Subcutaneous adipose tissue (tissue), 4 donors: Measurements from ENCODE around the gene C2orf68. TPM values are rescaled to one million over a fixed set of nuclear protein-coding genes. Genes with fewer than 3 reads are reported as not detected.

Source experiments
- total RNA-seq, 4 donors: library from RNA; depleted of rRNA; stranded (reverse); fragments of >200 nt; gene quantifications; one replicate each; pipeline ENCODE4 v1.1.0, GENCODE V29; 2016
- TF ChIP-seq, protein P1 (sequence below): fragments of 450-650 bp; IDR thresholded peaks from one replicate; pipeline ENCODE4 v1.5.1; 2016; ENCODE audit warnings: low read depth, mild to moderate bottlenecking, control low read depth, antibody characterized with exemption, moderate library complexity

Gene C2orf68
- total RNA-seq, 4 donors from 2014 or later = 10.1 to 16.7 (median 15.7) TPM

DNA sequence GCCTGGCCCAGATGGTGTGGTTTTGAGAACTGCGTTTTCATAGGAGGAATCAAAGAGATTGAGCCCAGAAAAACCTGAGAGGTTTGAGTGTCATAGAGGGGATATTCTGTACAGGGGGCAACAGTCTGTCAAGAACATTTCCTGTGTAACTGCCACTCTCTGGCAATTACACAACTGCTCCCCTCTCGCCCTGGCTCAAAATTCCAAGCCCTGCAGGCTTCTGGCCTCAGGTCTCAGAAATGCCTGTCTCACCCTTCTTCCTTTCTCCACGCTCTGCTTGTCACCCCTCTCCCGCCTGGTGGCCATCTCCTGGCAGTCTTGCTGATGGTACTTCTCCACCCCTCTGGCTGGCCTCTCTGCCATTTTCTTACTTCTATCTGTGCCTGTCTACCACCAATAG lies 23.6 kb downstream of the C2orf68 start:
- TF ChIP-seq, protein P1, sequence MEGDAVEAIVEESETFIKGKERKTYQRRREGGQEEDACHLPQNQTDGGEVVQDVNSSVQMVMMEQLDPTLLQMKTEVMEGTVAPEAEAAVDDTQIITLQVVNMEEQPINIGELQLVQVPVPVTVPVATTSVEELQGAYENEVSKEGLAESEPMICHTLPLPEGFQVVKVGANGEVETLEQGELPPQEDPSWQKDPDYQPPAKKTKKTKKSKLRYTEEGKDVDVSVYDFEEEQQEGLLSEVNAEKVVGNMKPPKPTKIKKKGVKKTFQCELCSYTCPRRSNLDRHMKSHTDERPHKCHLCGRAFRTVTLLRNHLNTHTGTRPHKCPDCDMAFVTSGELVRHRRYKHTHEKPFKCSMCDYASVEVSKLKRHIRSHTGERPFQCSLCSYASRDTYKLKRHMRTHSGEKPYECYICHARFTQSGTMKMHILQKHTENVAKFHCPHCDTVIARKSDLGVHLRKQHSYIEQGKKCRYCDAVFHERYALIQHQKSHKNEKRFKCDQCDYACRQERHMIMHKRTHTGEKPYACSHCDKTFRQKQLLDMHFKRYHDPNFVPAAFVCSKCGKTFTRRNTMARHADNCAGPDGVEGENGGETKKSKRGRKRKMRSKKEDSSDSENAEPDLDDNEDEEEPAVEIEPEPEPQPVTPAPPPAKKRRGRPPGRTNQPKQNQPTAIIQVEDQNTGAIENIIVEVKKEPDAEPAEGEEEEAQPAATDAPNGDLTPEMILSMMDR = no peak

DNA sequence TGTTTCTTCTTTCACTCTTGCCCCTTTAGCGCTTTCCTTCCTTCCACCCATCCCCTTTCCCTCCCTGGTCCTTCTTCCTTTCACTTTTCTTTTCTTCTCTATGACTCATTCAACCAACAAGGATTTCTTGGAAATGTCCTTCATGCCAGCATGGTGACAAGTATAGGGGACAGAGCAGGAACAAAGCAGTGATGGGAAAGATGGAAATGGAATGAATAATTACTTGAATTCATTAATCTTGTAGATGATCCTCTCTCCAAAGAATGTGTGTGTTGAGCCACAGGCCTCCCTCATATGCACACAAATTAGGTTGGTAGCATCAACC lies 26.1 kb downstream of the C2orf68 start:
- TF ChIP-seq, protein P1 = no peak

DNA sequence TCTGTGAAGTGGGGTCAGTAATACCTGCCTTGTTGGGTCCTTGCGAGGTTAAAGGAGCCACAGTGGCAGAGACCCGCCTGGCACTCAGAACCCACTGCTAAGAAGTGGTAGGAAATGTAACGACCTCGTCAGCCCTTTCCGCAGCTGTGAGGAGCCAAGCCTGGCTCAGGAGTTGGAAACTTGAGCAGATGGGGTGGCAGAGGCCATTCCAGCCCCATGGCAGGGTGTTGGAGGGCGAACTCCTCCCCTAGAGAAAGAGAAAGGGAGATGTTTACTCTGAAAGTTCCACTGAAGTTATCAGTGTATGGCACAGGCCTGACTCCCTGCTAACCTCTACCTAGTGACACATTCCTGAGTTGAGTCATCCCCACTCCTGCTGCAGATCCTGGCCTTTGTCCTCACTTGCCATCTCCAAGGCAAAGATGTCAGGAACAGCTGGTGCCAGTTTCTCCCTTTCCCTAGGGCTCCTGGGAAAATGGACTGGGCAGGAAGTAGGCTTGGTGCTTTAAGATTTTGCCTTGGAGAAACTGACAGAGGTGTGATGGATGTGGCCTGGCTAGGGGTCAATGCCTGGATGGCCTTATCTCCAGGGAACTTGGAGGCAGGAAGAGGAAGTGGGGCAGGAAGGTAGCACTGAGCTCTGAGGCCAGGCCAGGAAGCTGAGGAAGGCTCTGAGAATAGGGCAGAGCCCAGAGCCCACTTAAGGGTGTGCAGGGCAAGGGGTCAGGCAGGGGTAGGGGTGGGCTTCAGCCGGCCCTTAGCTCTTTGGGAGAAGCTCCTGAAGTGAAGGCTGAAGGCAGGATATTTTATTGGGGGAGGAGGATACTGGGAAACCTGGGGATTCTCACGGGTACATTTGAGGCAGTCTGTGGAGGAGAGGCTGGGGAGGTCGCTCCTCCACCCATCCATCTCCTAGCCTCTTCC lies 26.7 kb downstream of the C2orf68 start:
- TF ChIP-seq, protein P1 = no peak

DNA sequence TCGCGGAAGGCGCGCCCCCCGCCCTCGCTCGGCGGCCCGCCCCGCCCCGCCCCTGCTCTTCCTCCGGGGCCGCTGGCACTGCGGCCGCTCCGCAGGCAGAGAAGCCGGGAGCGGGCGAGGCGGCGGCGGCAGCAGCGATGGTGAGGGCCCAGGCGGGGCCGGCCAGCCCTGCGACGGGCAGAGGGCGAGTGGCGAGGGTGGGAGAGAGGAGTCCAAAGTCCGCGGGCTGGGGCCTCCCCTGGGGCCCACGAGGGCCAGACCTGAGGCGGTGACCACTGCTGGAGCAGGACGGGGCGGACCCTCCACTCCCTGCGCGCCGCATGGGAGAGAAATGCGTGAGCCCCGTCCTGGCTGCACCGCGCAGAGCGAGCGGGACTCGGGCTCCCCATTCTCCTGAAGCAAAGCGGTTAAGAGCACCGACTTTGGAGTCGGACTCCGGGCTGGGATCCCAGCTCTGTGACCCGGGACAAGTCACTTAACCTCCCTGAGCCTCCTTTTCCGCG lies 27.5 kb downstream of the C2orf68 start, which contains the start of gene VAMP5:
Gene VAMP5 (plus strand): TSS at position 78 of the 503 bp plus-strand sequence. CDS start 60 bp downstream, at position 138.
- TF ChIP-seq, protein P1 = no peak

DNA sequence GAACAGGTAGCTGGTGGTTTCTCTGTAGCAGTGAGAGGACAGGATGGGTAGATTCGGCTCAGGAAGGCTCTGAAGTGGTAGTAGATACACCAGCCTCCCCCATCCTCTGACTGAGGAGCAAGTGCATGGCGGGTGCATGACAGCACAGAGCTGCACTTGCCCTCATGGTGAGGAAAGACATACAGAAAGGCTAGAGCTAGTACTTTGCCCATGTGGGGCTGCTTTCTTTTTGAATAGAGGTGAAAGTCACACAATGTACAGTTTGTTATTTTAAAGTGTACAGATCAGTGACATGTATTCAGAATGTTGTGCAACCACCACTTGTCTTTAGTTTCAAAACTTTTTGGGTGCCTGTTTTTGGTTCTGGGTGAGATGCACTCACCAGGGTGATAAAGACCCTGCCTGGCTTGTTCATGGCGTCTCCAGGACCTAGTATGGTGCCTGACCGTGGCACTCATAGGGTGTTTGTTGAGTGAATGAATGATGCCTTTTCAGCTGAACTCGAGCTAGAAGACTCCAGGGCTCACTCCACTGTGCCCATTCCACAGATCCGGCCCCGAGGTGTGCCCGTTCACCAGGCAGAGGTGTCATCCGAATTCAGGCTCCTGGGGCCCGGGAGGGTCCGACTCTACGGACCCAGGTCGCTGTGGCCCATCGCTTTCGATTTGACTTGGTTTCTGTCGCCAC lies 28.1 kb downstream of the C2orf68 start:
- TF ChIP-seq, protein P1 = no peak

DNA sequence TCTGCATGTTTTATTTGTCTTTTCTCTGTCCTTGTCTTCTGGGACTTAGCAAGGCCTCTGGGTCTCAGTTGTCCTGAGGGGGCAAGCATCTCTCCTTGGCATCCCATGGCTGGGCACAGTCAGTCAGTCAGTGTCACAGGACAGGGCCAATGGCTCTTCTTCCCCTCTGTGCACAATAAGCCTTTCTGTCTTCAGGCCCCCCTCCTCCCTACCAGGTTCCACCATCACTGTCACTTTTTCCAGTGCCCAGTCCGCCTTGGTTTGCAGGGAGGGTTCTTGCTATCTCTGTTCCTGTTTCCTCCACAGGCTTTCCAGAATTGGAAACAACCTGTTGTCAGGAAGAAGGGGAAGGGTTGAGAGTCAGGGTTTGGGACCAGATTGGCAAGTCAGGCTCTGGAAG lies 29.4 kb downstream of the C2orf68 start:
- TF ChIP-seq, protein P1 = no peak

DNA sequence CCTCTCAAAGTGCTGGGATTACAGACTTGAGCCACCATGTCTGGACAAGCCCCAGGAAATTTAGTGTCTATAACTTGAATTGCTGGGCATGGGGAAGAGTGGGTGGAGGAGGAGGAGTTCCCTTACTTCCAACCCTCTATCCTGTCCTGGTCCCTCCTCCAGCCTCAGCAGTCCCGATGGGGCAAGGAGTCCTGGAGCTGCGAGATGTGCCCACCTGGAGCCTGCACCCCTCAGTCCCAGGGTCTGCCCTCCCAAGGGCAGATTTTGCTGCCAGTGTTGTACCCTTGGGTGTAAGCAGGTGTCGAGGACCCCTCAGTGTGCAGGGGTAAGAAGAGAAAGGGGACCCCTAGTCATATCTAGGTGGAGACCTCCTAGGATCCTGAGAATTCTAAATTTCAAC lies 31.7 kb downstream of the C2orf68 start:
- TF ChIP-seq, protein P1 = no peak
